ENCODE measurements around the gene IFFO2. TPM values are rescaled to one million over a fixed set of nuclear protein-coding genes. Genes with fewer than 3 reads are reported as not detected.

The IFFO2 gene
- polyA plus RNA-seq, 1 of the 3 experiments (the other 2 are of a cell fraction) = 10.5 TPM

- H3K9ac ChIP-seq = no peak overlapping the region
- H3K4me3 ChIP-seq (ENCODE audit: low read depth in 2 of 2, low read length in 1 of 2) = no peak overlapping the region
- H4K20me1 ChIP-seq (ENCODE audit: insufficient read depth) = no peaks in the 10 kb centered on the region
- 97% methylated on average over 7 of the region's 14 CpGs for WGBS (ENCODE audit: low lambda C conversion rate)
- H2AFZ ChIP-seq (ENCODE audit: low read depth) = no peak overlapping the region
- peaks cover 3% of the 10 kb centered on the region for H3F3A ChIP-seq (replicated peaks; ENCODE audit: insufficient read depth)
- ChIA-PET CTCF (interaction anchor here (0.9 to 3.5 kb wide), 5 partner anchors 8 to 357 kb away, joined by 3 to 12 read pairs (median 4); no protein-coding TSS in a partner anchor), POLR2A (no interaction called here)
- DNase-seq = no peak
- no peaks in the 10 kb centered on the region for H3K9me2 ChIP-seq
- H3K27me3 ChIP-seq (ENCODE audit: insufficient read depth) = no peaks in the 10 kb centered on the region
- no peak overlapping the region for H3K4me2 ChIP-seq
- peaks cover 20 to 39% of the 10 kb centered on the region in 2 experiments; a peak in 2 of 4 replicates for H3K4me1 ChIP-seq (ENCODE audit: control insufficient read depth in 1 of 2, insufficient read depth in 2 of 2, low read depth in 1 of 2, low read length in 1 of 2)
- no peak overlapping the region for H3K27ac ChIP-seq (ENCODE audit: low read depth in 2 of 2, low read length in 1 of 2)
- H3K9me3 ChIP-seq = no peaks in the 10 kb centered on the region
- H3K79me2 ChIP-seq (ENCODE audit: insufficient read depth) = peaks cover 74% of the 10 kb centered on the region
- TF ChIP-seq, protein P1, sequence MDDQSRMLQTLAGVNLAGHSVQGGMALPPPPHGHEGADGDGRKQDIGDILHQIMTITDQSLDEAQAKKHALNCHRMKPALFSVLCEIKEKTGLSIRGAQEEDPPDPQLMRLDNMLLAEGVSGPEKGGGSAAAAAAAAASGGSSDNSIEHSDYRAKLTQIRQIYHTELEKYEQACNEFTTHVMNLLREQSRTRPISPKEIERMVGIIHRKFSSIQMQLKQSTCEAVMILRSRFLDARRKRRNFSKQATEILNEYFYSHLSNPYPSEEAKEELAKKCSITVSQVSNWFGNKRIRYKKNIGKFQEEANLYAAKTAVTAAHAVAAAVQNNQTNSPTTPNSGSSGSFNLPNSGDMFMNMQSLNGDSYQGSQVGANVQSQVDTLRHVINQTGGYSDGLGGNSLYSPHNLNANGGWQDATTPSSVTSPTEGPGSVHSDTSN (IDR thresholded peaks at IDR 0.05) = no peak
- TF ChIP-seq FOSL2 (IDR thresholded peaks at IDR 0.05; ENCODE audit: borderline replicate concordance, low read depth) = no peak
- TF ChIP-seq FOXJ3 (CRISPR knock-in tag; IDR thresholded peaks at IDR 0.05) = no peak
- TF ChIP-seq RXRA (IDR thresholded peaks at IDR 0.05; ENCODE audit: borderline replicate concordance, low read depth) = no peak
- TF ChIP-seq, protein P2, sequence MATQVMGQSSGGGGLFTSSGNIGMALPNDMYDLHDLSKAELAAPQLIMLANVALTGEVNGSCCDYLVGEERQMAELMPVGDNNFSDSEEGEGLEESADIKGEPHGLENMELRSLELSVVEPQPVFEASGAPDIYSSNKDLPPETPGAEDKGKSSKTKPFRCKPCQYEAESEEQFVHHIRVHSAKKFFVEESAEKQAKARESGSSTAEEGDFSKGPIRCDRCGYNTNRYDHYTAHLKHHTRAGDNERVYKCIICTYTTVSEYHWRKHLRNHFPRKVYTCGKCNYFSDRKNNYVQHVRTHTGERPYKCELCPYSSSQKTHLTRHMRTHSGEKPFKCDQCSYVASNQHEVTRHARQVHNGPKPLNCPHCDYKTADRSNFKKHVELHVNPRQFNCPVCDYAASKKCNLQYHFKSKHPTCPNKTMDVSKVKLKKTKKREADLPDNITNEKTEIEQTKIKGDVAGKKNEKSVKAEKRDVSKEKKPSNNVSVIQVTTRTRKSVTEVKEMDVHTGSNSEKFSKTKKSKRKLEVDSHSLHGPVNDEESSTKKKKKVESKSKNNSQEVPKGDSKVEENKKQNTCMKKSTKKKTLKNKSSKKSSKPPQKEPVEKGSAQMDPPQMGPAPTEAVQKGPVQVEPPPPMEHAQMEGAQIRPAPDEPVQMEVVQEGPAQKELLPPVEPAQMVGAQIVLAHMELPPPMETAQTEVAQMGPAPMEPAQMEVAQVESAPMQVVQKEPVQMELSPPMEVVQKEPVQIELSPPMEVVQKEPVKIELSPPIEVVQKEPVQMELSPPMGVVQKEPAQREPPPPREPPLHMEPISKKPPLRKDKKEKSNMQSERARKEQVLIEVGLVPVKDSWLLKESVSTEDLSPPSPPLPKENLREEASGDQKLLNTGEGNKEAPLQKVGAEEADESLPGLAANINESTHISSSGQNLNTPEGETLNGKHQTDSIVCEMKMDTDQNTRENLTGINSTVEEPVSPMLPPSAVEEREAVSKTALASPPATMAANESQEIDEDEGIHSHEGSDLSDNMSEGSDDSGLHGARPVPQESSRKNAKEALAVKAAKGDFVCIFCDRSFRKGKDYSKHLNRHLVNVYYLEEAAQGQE (IDR thresholded peaks at IDR 0.05; ENCODE audit: low read depth, low read length) = no peak
- TF ChIP-seq MAX (IDR thresholded peaks at IDR 0.05; ENCODE audit: low read depth) = no peak
- TF ChIP-seq CTCF (IDR thresholded peaks at IDR 0.05) = no peak
- TF ChIP-seq MEF2A (IDR thresholded peaks at IDR 0.05; ENCODE audit: borderline replicate concordance, low read depth) = no peak
- TF ChIP-seq RAD21 (IDR thresholded peaks at IDR 0.05; ENCODE audit: low read length) = no peak
- TF ChIP-seq CHD2 (IDR thresholded peaks at IDR 0.05; ENCODE audit: low read length, partially characterized antibody) = no peak
- no peak for TF ChIP-seq GABPA (IDR thresholded peaks at IDR 0.05; ENCODE audit: low read depth)
- TF ChIP-seq TCF12 (IDR thresholded peaks at IDR 0.05) = no peak
- TF ChIP-seq, protein P3, sequence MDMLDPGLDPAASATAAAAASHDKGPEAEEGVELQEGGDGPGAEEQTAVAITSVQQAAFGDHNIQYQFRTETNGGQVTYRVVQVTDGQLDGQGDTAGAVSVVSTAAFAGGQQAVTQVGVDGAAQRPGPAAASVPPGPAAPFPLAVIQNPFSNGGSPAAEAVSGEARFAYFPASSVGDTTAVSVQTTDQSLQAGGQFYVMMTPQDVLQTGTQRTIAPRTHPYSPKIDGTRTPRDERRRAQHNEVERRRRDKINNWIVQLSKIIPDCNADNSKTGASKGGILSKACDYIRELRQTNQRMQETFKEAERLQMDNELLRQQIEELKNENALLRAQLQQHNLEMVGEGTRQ (IDR thresholded peaks at IDR 0.05; ENCODE audit: borderline replicate concordance, low read depth, low read length) = no peak
- TF ChIP-seq SIN3A (IDR thresholded peaks at IDR 0.05; ENCODE audit: borderline replicate concordance, low read depth, low read length) = no peak
- TF ChIP-seq USF1 (IDR thresholded peaks at IDR 0.05; ENCODE audit: borderline replicate concordance, low read depth) = no peak
- no peak for TF ChIP-seq EZH2phosphoT487 (IDR thresholded peaks at IDR 0.05; ENCODE audit: borderline replicate concordance, low read depth)
- TF ChIP-seq JUND (IDR thresholded peaks at IDR 0.05) = no peak
- TF ChIP-seq NFIC (IDR thresholded peaks at IDR 0.05; ENCODE audit: borderline replicate concordance) = no peak
- no peaks in the 10 kb centered on the region for H3K36me3 ChIP-seq (replicated peaks in 1 of 2; ENCODE audit: control insufficient read depth in 1 of 2, insufficient read depth in 2 of 2, low read length in 1 of 2)
Observed at GRCh38 chr1:18938008-18938706, 18.3 kb downstream of the IFFO2 start.

Data from SK-N-SH (cell line).